ENCODE measurements around the gene MEAK7. TPM values are rescaled to one million over a fixed set of nuclear protein-coding genes. Genes with fewer than 3 reads are reported as not detected.
A peak's percentile ranks its signal among the peaks of the same experiment; 100 is the strongest.

Gene MEAK7
- total RNA-seq, 1 experiment from 2014 or later, result 29.5 TPM

- H3K27me3 Mint-ChIP-seq (ENCODE audit: unreplicated experiment), result no peaks in the 10 kb centered on the region
- CTCF ChIA-PET, result no interaction called here
- peak overlapping the region; percentile 36 for H3K27ac Mint-ChIP-seq (ENCODE audit: unreplicated experiment)
- peak overlapping the region; percentile 49 for H3K4me3 Mint-ChIP-seq (ENCODE audit: low read depth, unreplicated experiment)
- BruUV-seq (replicated peaks), result no TSS peak
- intact Hi-C loops (cut with micrococcal nuclease; ENCODE audit: unreplicated experiment), result no loop called here
- no peaks in the 10 kb centered on the region for H3K9me3 Mint-ChIP-seq (ENCODE audit: low read depth, unreplicated experiment)
- peaks cover 36% of the 10 kb centered on the region for H3K36me3 Mint-ChIP-seq (ENCODE audit: insufficient read depth, unreplicated experiment)
- H3K4me1 Mint-ChIP-seq (ENCODE audit: low read depth, unreplicated experiment), result peaks cover 59% of the 10 kb centered on the region
- TF ChIP-seq CTCF (IDR thresholded peaks at IDR 0.05; ENCODE audit: unreplicated experiment), result no peak
- DNase-seq, result peak; percentile 63
Observed at GRCh38 chr16:84501077-84501735, 3.3 kb downstream of the MEAK7 start.

- Mint-ChIP-seq H3K4me3 (ENCODE audit: low read depth, unreplicated experiment) (no peak overlapping the region), H3K27me3 (ENCODE audit: unreplicated experiment) (no peaks in the 10 kb centered on the region), H3K4me1 (ENCODE audit: low read depth, unreplicated experiment) (peaks cover 52% of the 10 kb centered on the region), H3K36me3 (ENCODE audit: insufficient read depth, unreplicated experiment) (peaks cover 41% of the 10 kb centered on the region), H3K27ac (ENCODE audit: unreplicated experiment) (peak overlapping the region; percentile 36), H3K9me3 (ENCODE audit: low read depth, unreplicated experiment) (no peaks in the 10 kb centered on the region)
- CTCF ChIA-PET, result no interaction called here
- TF ChIP-seq CTCF (IDR thresholded peaks at IDR 0.05; ENCODE audit: unreplicated experiment), result no peak
- no TSS peak for BruUV-seq (replicated peaks)
- DNase-seq, result no peak
- intact Hi-C loops (cut with micrococcal nuclease; ENCODE audit: unreplicated experiment), result no loop called here
Observed at GRCh38 chr16:84500531-84500930, 3.9 kb downstream of the MEAK7 start.

- TF ChIP-seq CTCF (IDR thresholded peaks at IDR 0.05; ENCODE audit: unreplicated experiment), result no peak
- Mint-ChIP-seq H3K9me3 (ENCODE audit: low read depth, unreplicated experiment) (no peaks in the 10 kb centered on the region), H3K4me3 (ENCODE audit: low read depth, unreplicated experiment) (no peak overlapping the region), H3K36me3 (ENCODE audit: insufficient read depth, unreplicated experiment) (peaks cover 39% of the 10 kb centered on the region), H3K4me1 (ENCODE audit: low read depth, unreplicated experiment) (peaks cover 43% of the 10 kb centered on the region), H3K27me3 (ENCODE audit: unreplicated experiment) (no peaks in the 10 kb centered on the region), H3K27ac (ENCODE audit: unreplicated experiment) (no peak overlapping the region)
- BruUV-seq (replicated peaks), result no TSS peak
- intact Hi-C loops (cut with micrococcal nuclease; ENCODE audit: unreplicated experiment), result loop anchor here (10.0 kb wide), 1 partner anchor 405 kb away; no protein-coding TSS in a partner anchor
- DNase-seq, result no peak
- CTCF ChIA-PET, result no interaction called here
Observed at GRCh38 chr16:84499638-84500037, 4.8 kb downstream of the MEAK7 start.

GRCh38 chr16:84498859-84499620, 5.4 kb downstream of the MEAK7 start:
- TF ChIP-seq CTCF (IDR thresholded peaks at IDR 0.05; ENCODE audit: unreplicated experiment), result no peak
- Mint-ChIP-seq H3K4me1 (ENCODE audit: low read depth, unreplicated experiment) (peaks cover 42% of the 10 kb centered on the region), H3K9me3 (ENCODE audit: low read depth, unreplicated experiment) (no peaks in the 10 kb centered on the region), H3K36me3 (ENCODE audit: insufficient read depth, unreplicated experiment) (peaks cover 37% of the 10 kb centered on the region), H3K27ac (ENCODE audit: unreplicated experiment) (no peak overlapping the region), H3K27me3 (ENCODE audit: unreplicated experiment) (no peaks in the 10 kb centered on the region), H3K4me3 (ENCODE audit: low read depth, unreplicated experiment) (no peak overlapping the region)
- no peak for DNase-seq
- CTCF ChIA-PET, result no interaction called here
- BruUV-seq (replicated peaks), result no TSS peak
- intact Hi-C loops (cut with micrococcal nuclease; ENCODE audit: unreplicated experiment), result loop anchor here (10.0 kb wide), 1 partner anchor 404 kb away; no protein-coding TSS in a partner anchor
